ENCODE measurements around the gene PTPRK. TPM values are rescaled to one million over a fixed set of nuclear protein-coding genes. Genes with fewer than 3 reads are reported as not detected.

The PTPRK gene
- polyA plus RNA-seq, 1 donor (not counting 4 experiments of a cell fraction or from before 2014, with no cell fraction given): 52.7 TPM

DNA sequence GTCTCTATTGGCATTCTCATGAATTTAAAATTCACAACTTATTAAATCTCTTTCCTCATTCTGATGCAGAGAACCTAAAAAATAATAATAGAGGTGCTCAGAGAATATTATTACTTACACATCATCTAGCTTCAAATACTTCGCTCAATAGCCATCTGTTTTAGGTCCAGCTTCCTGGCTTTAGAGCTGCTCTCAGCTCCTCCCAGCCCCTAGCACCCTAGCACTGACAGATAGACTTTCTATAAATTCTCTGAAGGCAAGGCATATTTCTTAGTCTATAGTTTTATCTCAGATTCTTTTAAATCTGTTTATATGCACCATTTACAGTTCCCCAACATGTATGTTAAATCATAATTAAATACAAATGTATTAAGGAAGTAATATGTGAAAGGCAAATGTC lies 281.3 kb downstream of the PTPRK start:
- Histone ChIP-seq H3K4me1 (ENCODE audit: control insufficient read depth, extremely low read depth, insufficient read depth, low read length) (no peaks in the 10 kb centered on the region), H3K36me3 (ENCODE audit: control insufficient read depth in 2 of 2, extremely low read depth in 1 of 2, insufficient read depth in 2 of 2, low read length in 2 of 2) (peaks cover 0 to 11% of the 10 kb centered on the region in 2 experiments), H2AFZ (ENCODE audit: control insufficient read depth, low read length) (no peak overlapping the region), H3K79me2 (ENCODE audit: control insufficient read depth, insufficient read depth, low read length) (no peaks in the 10 kb centered on the region), H3K9ac (ENCODE audit: control insufficient read depth, extremely low read depth, insufficient read depth, low read length) (no peak overlapping the region), H3K4me2 (ENCODE audit: control insufficient read depth, extremely low read depth, insufficient read depth, low read depth, low read length) (no peak overlapping the region), H3K9me1 (ENCODE audit: control insufficient read depth, extremely low read depth, insufficient read depth, low read length) (no peaks in the 10 kb centered on the region), H3K27me3 (ENCODE audit: control insufficient read depth, extremely low read depth, insufficient read depth, low read length) (no peaks in the 10 kb centered on the region), H3K27ac (ENCODE audit: control insufficient read depth, insufficient read depth, low read length) (no peak overlapping the region), H3K9me3 (ENCODE audit: control insufficient read depth, low read depth, low read length) (no peaks in the 10 kb centered on the region), H3K4me3 (ENCODE audit: control insufficient read depth in 2 of 3, extremely low read depth in 1 of 3, insufficient read depth in 2 of 3, low read depth in 1 of 3, low read length in 3 of 3) (no peak overlapping the region), H4K20me1 (ENCODE audit: control insufficient read depth, extremely low read depth, insufficient read depth, low read length) (no peaks in the 10 kb centered on the region)
- FAIRE-seq: no peak
- dilution Hi-C loops (cut with MboI; ENCODE audit: extremely low pct_ligation_motif_present, low sequenced_read_pairs): no loop called here
- no peak for DNase-seq (ENCODE audit: low read depth, low spot score)
- TF ChIP-seq CTCF (optimal IDR thresholded peaks at IDR 0.05 in 1 of 3, IDR thresholded peaks at IDR 0.05 in 1 of 3, conservative IDR thresholded peaks at IDR 0.05 in 1 of 3; ENCODE audit: extremely low read depth in 1 of 3, insufficient read depth in 2 of 3, low read length in 3 of 3) (no peak), EZH2 (IDR thresholded peaks at IDR 0.05; ENCODE audit: low read length) (no peak)

DNA sequence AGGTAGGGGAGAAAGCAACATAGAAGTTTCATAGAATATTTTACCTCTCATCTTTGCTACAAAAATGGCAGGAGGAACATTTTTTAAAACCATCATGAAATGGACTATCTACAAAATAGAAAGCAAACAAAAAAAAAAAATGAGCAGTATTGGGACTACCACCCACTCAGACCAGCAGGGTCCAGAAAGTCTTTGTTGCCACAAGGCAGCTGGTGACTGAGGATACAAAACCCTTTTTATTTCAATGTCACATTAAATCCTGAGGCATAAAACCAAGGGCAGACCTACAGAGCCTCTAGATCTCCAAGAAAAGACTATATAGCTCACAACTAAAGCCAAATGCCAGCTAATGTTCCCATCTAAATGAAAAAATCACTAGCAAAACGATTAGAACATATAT lies 282.2 kb downstream of the PTPRK start:
- Histone ChIP-seq H3K9ac (ENCODE audit: control insufficient read depth, extremely low read depth, insufficient read depth, low read length) (no peak overlapping the region), H4K20me1 (ENCODE audit: control insufficient read depth, extremely low read depth, insufficient read depth, low read length) (no peaks in the 10 kb centered on the region), H3K4me3 (ENCODE audit: control insufficient read depth in 2 of 3, extremely low read depth in 1 of 3, insufficient read depth in 2 of 3, low read depth in 1 of 3, low read length in 3 of 3) (no peak overlapping the region), H3K27ac (ENCODE audit: control insufficient read depth, insufficient read depth, low read length) (no peak overlapping the region), H3K9me3 (ENCODE audit: control insufficient read depth, low read depth, low read length) (no peaks in the 10 kb centered on the region), H3K27me3 (ENCODE audit: control insufficient read depth, extremely low read depth, insufficient read depth, low read length) (no peaks in the 10 kb centered on the region), H3K4me1 (ENCODE audit: control insufficient read depth, extremely low read depth, insufficient read depth, low read length) (peaks cover 2% of the 10 kb centered on the region), H3K79me2 (ENCODE audit: control insufficient read depth, insufficient read depth, low read length) (no peaks in the 10 kb centered on the region), H3K36me3 (ENCODE audit: control insufficient read depth in 2 of 2, extremely low read depth in 1 of 2, insufficient read depth in 2 of 2, low read length in 2 of 2) (peaks cover 0 to 11% of the 10 kb centered on the region in 2 experiments), H2AFZ (ENCODE audit: control insufficient read depth, low read length) (no peak overlapping the region), H3K9me1 (ENCODE audit: control insufficient read depth, extremely low read depth, insufficient read depth, low read length) (no peaks in the 10 kb centered on the region), H3K4me2 (ENCODE audit: control insufficient read depth, extremely low read depth, insufficient read depth, low read depth, low read length) (no peak overlapping the region)
- dilution Hi-C loops (cut with MboI; ENCODE audit: extremely low pct_ligation_motif_present, low sequenced_read_pairs): no loop called here
- no peak for FAIRE-seq
- DNase-seq (ENCODE audit: low read depth, low spot score): no peak
- TF ChIP-seq CTCF (optimal IDR thresholded peaks at IDR 0.05 in 1 of 3, IDR thresholded peaks at IDR 0.05 in 1 of 3, conservative IDR thresholded peaks at IDR 0.05 in 1 of 3; ENCODE audit: extremely low read depth in 1 of 3, insufficient read depth in 2 of 3, low read length in 3 of 3) (no peak), EZH2 (IDR thresholded peaks at IDR 0.05; ENCODE audit: low read length) (no peak)

Measured in keratinocyte (primary cell).